ENCODE data around the gene ECI1.
"Not testable (repeated sequence)": the region's sequence is repeated elsewhere in the genome, so short reads cannot be mapped to it uniquely, and the experiment has no call there.

ECI1 gene

GRCh38 chr16:2278956-2279800 lies 27.8 kb upstream of the ECI1 start:
- no peak for DNase-seq

GRCh38 chr16:2278272-2278608 lies 26.9 kb upstream of the ECI1 start:
- no peak for DNase-seq

- no peak for DNase-seq
Observed at GRCh38 chr16:2277466-2278271, 26.3 kb upstream of the ECI1 start.

DNA sequence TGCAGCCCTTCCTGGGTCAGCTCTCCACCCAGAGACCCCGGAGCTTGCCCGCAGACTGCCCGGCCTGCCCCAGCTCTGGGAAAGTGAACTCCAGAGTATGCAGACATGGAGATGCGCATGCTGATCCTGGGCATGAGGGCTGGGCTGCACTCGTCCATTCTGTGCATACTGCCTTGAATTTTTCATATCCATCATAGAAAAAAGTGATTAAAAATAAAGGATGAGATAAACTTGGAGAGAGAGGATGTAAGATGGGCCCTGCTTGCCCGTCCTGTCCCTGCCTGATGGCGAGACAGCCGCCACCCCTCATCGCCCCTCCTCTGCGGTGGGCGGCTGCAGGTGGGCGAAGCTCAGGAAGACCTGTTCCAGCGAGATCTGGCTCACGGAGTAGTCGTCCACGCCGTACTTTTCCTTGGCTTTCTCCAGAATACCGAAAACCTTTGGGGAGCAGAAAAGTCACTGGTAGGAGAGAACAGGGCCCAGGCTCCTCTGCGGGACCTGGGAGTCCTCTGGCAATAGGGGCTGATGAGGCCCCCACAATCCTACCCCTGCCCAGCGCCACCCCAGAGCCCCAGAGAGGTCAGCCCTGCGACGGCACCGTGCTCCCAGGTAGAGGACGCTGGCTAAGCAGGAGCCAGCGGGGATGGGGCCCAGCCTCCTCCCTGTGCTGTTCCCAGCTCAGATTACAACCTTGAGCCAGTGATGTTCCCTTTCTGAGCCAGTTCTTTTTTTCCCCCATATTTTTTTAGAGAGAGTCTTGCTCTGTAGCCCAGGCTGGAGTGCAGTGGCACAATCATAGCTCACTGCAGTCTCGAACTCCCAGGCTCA lies 25.2 kb upstream of the ECI1 start:
- no peak for DNase-seq

DNA sequence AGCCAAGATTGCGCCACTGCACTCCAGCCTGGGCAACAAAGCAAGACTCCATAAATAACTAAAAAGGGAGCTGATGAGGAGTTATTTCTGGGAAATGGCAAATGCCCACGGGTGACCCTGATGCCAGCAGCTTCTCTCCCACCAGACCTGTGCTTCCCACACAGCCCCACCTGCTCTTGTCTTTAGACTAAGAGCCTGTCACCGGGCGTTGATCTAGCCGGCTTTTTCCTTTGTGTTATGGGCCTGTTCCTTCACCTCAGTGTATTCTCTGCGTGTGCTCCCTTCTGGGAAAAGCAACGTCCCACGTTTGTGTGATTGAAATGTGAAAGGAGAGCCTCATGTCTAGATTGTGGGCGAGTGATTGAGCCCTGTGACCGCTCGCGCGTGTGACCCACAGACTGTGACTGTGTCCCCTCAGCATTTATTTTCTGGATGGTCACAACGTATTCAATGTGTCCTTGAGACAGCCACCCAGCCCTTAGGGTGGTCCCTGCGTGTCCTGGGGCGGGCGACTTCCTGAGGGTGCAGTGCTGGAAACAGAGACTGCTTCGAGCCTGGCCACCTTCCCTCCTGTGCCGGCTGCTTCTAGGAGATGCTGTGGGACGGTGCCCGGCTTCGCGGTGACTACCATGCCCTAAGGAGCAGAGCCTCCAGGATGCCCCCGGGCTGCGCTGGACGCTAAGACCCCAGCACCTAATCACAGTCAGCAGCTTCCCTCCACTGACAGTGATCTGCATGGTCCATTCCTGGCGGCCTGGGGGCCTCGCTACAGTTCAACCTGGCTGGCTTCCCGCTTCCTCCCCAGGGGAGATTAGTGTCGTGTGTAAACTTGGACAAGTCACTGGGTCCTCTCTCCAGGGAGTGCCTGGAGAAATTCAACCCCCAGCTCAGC lies 24.3 kb upstream of the ECI1 start:
- DNase-seq: no peak

GRCh38 chr16:2273931-2274330 lies 22.5 kb upstream of the ECI1 start:
- DNase-seq: no peak

DNA sequence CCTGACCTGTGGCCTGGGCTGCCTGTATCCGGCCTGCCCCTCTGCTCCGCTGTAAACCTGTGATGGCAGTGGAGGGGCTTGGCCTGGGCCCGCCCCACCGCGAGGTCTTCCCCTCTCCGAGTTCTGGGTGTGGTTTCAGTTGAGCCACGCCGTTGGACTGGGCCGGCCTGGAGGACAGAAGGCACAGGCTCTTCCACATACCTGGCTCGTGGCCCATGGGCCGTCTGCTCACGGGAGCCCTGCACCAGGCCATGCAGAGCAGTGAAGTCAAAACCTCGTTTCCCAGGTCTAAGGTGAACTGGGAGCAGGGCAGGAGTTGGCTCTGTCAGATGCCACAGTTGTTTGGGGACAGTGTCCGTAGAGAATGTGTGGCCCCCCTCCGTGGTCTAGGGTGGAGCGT lies 22.1 kb upstream of the ECI1 start:
- DNase-seq: no peak

DNA sequence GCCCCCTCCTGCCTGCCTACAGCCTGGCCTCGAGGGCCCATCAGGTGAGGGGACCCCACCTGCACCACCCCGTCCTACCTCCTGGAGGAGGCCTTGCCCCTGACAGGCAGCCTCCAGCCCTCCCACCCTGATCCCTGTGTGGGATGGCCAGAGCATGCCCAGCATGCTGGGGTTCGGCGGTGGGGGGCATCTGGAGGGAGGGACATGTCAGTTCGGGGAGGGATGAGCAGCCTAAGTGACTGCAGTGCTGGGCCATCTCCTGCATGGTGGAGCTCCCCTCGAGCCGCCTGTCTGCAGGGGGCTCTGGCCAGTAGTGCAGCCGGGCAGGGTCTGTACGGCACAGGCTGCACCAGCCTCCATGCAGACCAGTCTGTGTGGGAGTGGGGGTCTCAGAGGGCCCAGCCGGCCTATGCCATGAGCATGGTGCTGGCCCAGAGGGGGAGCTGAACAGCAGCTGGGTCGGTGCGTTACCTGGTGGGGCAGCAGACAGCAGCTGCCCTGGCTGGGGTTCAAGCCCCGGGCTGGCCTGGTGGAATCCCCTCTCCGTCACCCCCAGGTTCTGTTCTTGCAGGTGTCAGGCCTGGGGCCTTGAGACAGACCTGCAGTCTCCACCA lies 20.6 kb upstream of the ECI1 start:
- DNase-seq: no peak

DNA sequence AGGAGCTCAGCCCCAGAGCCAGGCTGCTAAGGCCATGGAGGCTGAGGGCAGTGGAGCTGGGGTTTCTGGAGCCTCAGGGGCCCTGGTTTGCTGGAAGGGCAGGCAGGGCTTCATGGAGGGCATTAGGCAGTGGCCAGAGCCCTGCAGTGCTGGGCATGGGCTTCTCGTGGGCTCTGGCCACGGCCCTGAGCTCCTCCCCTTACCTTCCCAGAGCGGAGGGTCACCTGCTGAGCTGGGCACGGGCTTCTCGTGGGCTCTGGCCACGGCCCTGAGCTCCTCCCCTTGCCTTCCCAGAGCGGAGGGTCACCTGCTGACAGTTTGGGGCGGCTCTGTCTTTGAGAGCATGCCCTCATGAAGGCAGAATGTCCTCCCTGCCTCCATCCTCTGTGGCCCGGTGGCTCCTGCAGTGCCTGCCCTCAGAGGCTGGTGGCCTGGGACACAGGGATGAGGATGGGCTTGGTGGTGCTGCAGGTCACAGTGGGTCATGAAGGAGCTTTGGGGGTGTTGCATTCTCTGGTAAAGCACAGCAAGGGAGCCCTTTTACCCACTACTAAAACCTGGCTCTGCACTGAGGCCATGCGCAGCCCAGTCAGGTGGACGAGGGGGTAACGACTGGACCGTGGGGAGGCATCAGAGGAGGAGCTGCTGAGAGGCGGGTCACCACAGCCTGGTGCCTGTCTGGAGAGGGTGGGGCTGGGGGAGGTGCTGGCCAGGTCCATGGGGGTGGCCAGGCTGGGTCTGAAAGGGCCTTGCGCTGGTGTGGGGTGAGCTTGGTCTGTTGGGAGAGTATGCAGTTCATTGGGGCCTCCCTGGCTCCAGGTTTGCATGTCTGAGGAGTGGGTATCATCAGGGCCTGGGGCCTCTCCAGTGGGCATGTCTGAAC lies 19.4 kb upstream of the ECI1 start:
- no peak for DNase-seq

GRCh38 chr16:2270070-2270462 lies 18.7 kb upstream of the ECI1 start:
- DNase-seq: no peak

- DNase-seq: peak; percentile 91
Observed at GRCh38 chr16:2267913-2268666, 16.7 kb upstream of the ECI1 start, which contains the start of gene RNPS1. TSS of gene RNPS1 (minus strand) at chr16:2268126. CDS start at chr16:2264643, 3,483 bp downstream.

DNA sequence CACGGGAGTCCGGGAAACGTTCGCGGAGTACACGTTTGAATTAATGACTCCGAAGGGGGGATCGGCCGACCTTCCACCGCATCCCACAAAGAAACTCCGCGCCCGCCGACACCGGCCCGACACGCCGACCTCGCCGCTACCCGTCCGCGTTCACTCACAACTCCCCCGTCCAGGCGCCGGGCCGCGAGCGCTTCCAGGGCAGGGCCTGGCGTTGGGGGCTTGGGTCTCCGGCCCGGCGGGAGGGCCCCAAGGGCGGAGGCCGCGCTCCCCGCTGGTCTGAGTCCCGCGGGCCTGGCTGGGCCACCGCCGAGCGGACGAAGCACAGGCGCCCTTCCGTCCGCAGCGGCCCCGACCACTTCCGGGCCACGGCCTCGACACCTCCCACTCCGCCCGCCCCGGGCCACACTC lies 16.1 kb upstream of the ECI1 start:
- not testable (repeated sequence) for DNase-seq

DNA sequence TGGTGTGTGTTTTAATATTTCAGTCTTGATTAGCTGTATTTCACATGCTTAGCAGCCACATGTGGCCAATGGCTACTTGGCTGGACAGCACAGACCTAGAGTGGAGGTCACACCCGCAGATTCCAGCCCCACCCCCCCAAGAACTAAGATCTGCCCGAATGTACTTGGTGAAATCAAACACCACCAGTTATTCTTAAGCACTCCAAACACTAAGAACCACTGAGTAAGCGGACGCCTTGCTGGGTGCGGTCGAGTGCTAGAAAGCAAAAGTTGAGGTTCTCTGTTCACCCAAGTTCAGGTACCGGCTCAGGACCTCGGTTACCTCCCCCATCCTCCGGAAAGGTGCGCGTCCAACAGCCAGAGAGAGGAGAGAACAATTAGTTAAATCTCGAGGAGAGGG lies 15.5 kb upstream of the ECI1 start:
- DNase-seq: not testable (repeated sequence)

DNA sequence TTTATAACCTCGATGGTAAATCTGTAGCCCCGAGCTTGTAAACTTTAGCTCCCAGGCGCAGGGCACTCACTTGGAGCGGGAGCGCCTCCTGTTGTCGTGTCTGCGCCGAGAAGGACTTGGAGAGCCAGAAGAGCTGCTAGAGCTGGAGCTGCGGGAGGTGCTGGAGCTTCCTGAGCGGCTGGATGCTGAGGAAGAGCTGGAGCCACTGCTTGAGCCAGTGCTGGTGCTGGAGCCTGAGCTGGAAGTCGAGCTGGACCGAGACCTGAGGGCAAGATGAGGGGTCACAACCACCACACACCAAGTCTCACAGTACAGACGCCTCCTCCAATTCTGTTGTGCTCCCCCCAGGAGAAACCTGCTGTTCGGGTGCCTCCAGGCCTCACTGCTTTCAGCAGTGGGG lies 11.6 kb upstream of the ECI1 start:
- DNase-seq: not testable (repeated sequence)

GRCh38 chr16:2260250-2260649 lies 8.9 kb upstream of the ECI1 start:
- DNase-seq: no peak

DNA sequence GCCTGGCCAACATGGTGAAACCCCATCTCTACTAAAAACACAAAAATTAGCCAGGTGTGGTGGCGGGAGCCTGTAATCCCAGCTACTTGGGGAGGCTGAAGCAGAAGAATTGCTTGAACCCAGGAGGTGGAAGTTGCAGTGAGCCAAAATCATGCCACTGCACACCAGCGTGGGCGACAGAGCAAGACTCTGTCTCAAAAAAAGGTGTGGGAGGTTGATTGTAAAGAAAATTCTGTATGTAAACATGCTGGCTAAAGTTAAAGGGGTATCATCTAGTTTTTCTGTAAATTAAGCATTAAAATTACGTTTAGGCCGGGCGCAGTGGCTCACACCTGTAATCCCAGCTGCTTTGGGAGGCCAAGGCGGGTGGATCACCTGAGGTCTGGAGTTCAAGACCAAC lies 7.1 kb upstream of the ECI1 start:
- not testable (repeated sequence) for DNase-seq

DNA sequence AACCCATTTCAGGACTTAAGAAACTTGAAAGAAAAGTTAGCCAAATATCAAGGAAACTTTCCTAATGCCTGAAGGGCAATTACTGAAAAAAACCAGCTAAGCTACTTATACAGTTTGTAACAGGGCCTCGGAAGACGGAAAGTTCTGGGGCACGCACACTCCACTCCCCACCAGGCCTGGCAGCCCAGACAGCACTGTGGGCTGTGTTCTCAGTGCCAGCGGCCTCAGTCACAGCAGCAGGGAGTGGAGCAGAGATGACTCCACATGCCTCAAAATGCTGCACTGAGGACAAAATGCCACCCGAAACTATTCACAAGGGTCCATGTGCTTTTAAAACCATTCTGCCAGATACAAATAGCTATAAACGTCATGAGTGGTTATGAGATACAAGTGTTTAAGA lies 6.3 kb upstream of the ECI1 start:
- no peak for DNase-seq

DNA sequence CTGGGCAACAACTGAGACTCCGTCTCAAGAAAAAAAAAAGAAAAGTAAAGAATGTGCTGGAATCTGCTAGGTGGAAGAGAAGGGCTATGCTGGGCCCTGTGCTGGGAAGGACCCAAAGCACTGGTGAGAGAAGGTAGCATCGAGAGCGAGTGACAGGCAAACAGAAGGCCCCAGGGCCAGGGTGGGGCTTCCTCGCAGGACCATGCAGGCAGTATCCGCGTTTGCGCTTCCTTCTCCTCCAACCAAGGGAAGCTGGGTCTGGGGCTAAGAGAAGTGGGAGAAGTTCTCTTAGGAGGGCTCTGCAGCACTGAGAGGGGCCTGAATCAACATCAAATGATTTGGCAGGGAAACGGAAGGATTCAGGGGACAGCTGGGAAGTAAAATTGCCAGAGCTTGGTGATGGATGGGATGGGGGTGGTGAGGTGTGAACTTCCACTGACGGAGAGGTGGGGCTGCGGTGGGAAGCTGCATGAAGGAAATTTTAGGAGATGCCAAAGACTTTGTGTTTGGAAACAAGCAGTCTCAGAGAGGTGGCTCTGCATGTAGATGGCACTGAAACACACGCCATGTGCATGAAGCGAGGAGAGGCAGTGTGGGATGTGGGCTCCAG lies 5.2 kb upstream of the ECI1 start:
- no peak for DNase-seq

DNA sequence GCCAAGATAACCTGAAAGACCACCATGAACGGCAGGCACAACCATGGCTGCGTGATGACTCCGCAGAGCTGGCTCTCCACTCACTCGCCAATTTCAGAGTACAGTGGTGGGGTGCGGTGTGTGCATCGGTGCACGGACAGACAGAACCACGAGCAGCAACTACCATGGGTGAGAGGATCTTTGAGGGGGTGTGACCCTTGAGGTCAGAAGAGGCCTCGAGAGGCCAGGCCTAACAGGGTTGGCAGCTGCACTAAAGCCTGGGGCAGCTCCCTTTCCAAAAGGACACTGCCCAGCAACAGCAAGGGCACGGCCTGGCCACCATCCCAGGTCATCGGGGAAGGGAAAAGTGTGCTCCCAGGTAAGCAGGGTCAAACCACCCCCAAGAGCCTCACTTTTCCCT lies 1.9 kb upstream of the ECI1 start:
- no peak for DNase-seq

DNA sequence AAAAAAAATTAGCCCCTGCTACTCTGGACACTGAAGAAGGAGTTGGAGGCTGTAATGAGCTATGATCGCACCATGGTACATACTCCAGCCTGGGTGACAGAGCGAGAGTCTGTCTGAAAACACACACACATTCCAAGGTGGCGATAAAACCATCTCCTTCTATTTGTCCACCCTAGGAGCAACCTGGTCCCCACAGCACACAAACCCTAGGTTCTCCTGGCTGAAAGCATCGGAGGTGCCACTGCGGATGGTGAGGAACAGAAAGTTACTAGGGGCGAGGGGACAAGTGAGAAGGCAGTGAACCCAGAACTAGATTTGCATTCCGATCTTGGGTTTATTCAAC lies 1.4 kb upstream of the ECI1 start:
- no peak for DNase-seq
